Sigmoid colon (tissue), 7 donors: ENCODE results near the gene ATOH8. TPM values are rescaled to one million over a fixed set of nuclear protein-coding genes. Genes with fewer than 3 reads are reported as not detected.

Source experiments
- DNase-seq: peaks from one replicate; pipeline ENCODE4 v3.0.0-alpha.2; 2019
- H3K27ac ChIP-seq, 4 donors: fragments of 200-600 bp; sonication (generic); one replicate each; pipeline ENCODE4 v1.5.1; 2016 to 2019; ENCODE audit warnings: mild to moderate bottlenecking in 1 of 4
- H3K27me3 ChIP-seq, 3 donors: fragments of 200-600 bp; sonication (generic); one replicate each; pipeline ENCODE4 v1.5.1; 2019; ENCODE audit warnings: mild to moderate bottlenecking in 1 of 3
- H3K36me3 ChIP-seq, 4 donors: fragments of 200-600 bp; sonication (generic); one replicate each; pipeline ENCODE4 v1.5.1; 2016 to 2019
- H3K4me1 ChIP-seq, 4 donors: fragments of 200-600 bp; sonication (generic); one replicate each; pipeline ENCODE4 v1.5.1; 2017 to 2019
- H3K4me3 ChIP-seq, 4 donors: fragments of 200-600 bp; sonication (generic); one replicate each; pipeline ENCODE4 v1.5.1; 2017 to 2019; ENCODE audit warnings: mild to moderate bottlenecking in 2 of 4, moderate library complexity in 1 of 4
- H3K9me3 ChIP-seq, 4 donors: fragments of 200-600 bp in 3 of 4; sonication (generic) in 3 of 4; one replicate each; pipeline versions ENCODE4 v1.5.1 to v1.6.1; 2013 to 2019
- EP300 ChIP-seq, 4 donors: sonication (generic); formaldehyde crosslinking; IDR thresholded peaks; one replicate each; pipeline ENCODE4 v1.6.1; 2017; ENCODE audit warnings: antibody characterized with exemption in 4 of 4
- POLR2A ChIP-seq, 2 donors: fragments of 450-650 bp; IDR thresholded peaks; one replicate each; pipeline ENCODE4 v1.6.1; 2016; ENCODE audit warnings: antibody characterized with exemption in 2 of 2, mild to moderate bottlenecking in 2 of 2, moderate library complexity in 2 of 2
- POLR2AphosphoS5 ChIP-seq, 4 donors: sonication (generic); formaldehyde crosslinking; IDR thresholded peaks; one replicate each; pipeline ENCODE4 v1.6.1; 2017; ENCODE audit warnings: antibody characterized with exemption in 4 of 4
- WGBS, 2 donors: extraction: QIAGEN DNeasy Blood & Tissue Kit; methylation state at CpG; one replicate each; pipeline ENCODE4 v1.1.7; 2013; 5-methylcytosine and 5-hydroxymethylcytosine counted together
- intact Hi-C: fragments of 100-400 bp; cut with DNase I; formaldehyde crosslinking; loops from one replicate; pipeline ENCODE4 v1.15.1; 2023
- polyA plus RNA-seq, 3 donors: library from polyadenylated mRNA; stranded (reverse); fragments of 200-250 nt; gene quantifications; one replicate each; pipeline ENCODE4 v1.2.3, GENCODE V29; 2013
- total RNA-seq, 4 donors: library from RNA; depleted of rRNA; stranded (reverse); fragments of >200 nt; gene quantifications; one replicate each; pipeline ENCODE4 v1.1.0, GENCODE V29; 2016
- TF ChIP-seq, protein P1 (sequence below), 4 experiments: fragments of 450-650 bp in 3 of 4; fragments of 200-600 bp in 1 of 4; IDR thresholded peaks; one replicate each; pipeline ENCODE4 v1.5.1; 2016 to 2019; ENCODE audit warnings: antibody characterized with exemption in 4 of 4, mild to moderate bottlenecking in 3 of 4, moderate library complexity in 2 of 4
- donor health status: healthy with polysubstance abuse.
- donor health status: Bipolar disorder and iron deficiency.
- donor health status: healthy.

Gene ATOH8
- total and polyA plus RNA-seq, 7 donors = 1.6 to 20.6 (median 12.4) TPM

DNA sequence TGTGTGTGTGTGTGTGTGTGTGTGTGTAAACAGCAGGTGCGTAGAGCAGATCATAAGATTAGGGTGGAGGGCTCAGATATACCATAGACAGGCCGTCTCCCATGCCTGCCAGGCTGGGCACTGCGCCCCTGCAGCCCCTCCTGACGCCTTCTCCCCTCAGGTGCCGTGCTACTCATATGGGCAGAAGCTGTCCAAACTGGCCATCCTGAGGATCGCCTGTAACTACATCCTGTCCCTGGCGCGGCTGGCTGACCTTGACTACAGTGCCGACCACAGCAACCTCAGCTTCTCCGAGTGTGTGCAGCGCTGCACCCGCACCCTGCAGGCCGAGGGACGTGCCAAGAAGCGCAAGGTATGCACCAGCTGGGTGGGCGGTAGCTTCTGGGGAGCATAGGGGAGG is 10.0 kb downstream of the ATOH8 start:
- TF ChIP-seq POLR2AphosphoS5 (IDR thresholded peaks at IDR 0.05) = no peak
- peaks cover 0 to 12% (median 3%) of the 10 kb centered on the region in 4 donors for H3K36me3 ChIP-seq

DNA sequence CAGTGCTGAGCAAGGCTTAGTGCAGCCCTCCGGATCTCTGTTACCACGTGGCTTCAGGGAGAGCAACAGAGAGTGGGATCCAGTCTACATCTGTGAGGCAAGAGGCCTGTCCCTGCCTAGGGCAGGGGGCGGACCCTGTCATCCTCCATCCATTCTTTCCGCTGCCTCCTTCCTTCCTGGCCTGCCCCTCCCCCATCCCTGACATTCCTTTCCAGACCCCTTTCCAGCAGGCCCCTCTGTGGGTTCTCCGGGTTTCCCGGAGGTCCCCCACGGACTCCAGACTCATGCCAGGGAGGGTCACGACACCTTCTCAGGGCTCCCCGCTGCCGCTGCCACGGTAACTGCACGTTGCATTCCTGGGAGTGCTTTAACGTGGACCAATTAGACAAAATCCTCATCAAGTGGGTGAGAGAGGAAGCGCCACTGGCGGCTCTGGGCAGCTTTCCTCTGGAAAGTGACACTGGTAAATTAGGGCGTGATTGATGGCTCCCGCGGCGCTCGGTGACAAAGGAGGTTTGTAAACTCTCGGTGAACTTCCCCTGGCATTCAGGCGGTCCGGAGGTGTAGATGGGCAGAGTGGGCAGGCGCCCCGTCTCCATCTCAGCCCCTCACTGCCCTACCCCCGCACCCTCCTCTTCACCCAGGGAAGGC is 11.4 kb downstream of the ATOH8 start:
- Histone ChIP-seq H3K36me3 (peaks cover 0 to 12% (median 3%) of the 10 kb centered on the region in 4 donors), H3K4me1 (peaks cover 0 to 30% (median 26%) of the 10 kb centered on the region in 4 donors), H3K4me3 (no peak overlapping the region), H3K27ac (no peak overlapping the region), H3K9me3 (no peaks in the 10 kb centered on the region), H3K27me3 (no peaks in the 10 kb centered on the region)
- no peak for DNase-seq
- TF ChIP-seq, protein P1, sequence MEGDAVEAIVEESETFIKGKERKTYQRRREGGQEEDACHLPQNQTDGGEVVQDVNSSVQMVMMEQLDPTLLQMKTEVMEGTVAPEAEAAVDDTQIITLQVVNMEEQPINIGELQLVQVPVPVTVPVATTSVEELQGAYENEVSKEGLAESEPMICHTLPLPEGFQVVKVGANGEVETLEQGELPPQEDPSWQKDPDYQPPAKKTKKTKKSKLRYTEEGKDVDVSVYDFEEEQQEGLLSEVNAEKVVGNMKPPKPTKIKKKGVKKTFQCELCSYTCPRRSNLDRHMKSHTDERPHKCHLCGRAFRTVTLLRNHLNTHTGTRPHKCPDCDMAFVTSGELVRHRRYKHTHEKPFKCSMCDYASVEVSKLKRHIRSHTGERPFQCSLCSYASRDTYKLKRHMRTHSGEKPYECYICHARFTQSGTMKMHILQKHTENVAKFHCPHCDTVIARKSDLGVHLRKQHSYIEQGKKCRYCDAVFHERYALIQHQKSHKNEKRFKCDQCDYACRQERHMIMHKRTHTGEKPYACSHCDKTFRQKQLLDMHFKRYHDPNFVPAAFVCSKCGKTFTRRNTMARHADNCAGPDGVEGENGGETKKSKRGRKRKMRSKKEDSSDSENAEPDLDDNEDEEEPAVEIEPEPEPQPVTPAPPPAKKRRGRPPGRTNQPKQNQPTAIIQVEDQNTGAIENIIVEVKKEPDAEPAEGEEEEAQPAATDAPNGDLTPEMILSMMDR (IDR thresholded peaks at IDR 0.05) = no peak
- TF ChIP-seq POLR2AphosphoS5 (IDR thresholded peaks at IDR 0.05) (no peak), POLR2A (IDR thresholded peaks at IDR 0.05) (no peak), EP300 (IDR thresholded peaks at IDR 0.05) (no peak)
- WGBS, 2 donors = 56 to 73% methylated on average over 26 of the region's 26 CpGs
- intact Hi-C loops = no loop called here

More for the DNA sequence above, 10.0 kb downstream of the ATOH8 start:
- no peaks in the 10 kb centered on the region for H3K9me3 ChIP-seq
- peaks cover 0 to 17% (median 12%) of the 10 kb centered on the region in 4 donors for H3K4me1 ChIP-seq
- H3K27me3 ChIP-seq = no peaks in the 10 kb centered on the region
- H3K27ac ChIP-seq = no peak overlapping the region
- DNase-seq = no peak
- no peak overlapping the region for H3K4me3 ChIP-seq
- intact Hi-C loops = no loop called here
- WGBS, 2 donors = 82 to 88% methylated on average over 16 of the region's 16 CpGs

- Histone ChIP-seq H3K4me3 (no peak overlapping the region), H3K27me3 (no peaks in the 10 kb centered on the region), H3K9me3 (no peaks in the 10 kb centered on the region), H3K36me3 (peaks cover 0 to 12% (median 3%) of the 10 kb centered on the region in 4 donors), H3K27ac (no peak overlapping the region), H3K4me1 (peaks cover 0 to 41% (median 36%) of the 10 kb centered on the region in 4 donors)
- DNase-seq = no peak
- no peak for TF ChIP-seq POLR2AphosphoS5 (IDR thresholded peaks at IDR 0.05)
- no peak for TF ChIP-seq EP300 (IDR thresholded peaks at IDR 0.05)
- no peak for TF ChIP-seq POLR2A (IDR thresholded peaks at IDR 0.05)
- TF ChIP-seq, protein P1 (IDR thresholded peaks at IDR 0.05) = no peak
- intact Hi-C loops = no loop called here
- WGBS, 2 donors = 58 to 76% methylated on average over 7 of the region's 7 CpGs
Measured at GRCh38 chr2:85766229-85766628, 12.4 kb downstream of the ATOH8 start.

GRCh38 chr2:85767803-85768665 is 14.2 kb downstream of the ATOH8 start:
- intact Hi-C loops = no loop called here
- peaks cover 0 to 57% (median 51%) of the 10 kb centered on the region in 4 donors for H3K4me1 ChIP-seq
- no peak for DNase-seq
- H3K9me3 ChIP-seq = no peaks in the 10 kb centered on the region
- no peak for TF ChIP-seq POLR2A (IDR thresholded peaks at IDR 0.05)
- no peak for TF ChIP-seq POLR2AphosphoS5 (IDR thresholded peaks at IDR 0.05)
- TF ChIP-seq EP300 (IDR thresholded peaks at IDR 0.05) = no peak
- TF ChIP-seq, protein P1 (IDR thresholded peaks at IDR 0.05) = no peak
- H3K36me3 ChIP-seq = peaks cover 0 to 12% (median 3%) of the 10 kb centered on the region in 4 donors
- H3K27ac ChIP-seq = peak overlapping the region; percentile 33 to 88 (median 61)
- no peaks in the 10 kb centered on the region for H3K27me3 ChIP-seq
- H3K4me3 ChIP-seq = no peak overlapping the region
- 88% methylated on average over 12 of the region's 12 CpGs for WGBS, 2 donors

GRCh38 chr2:85768713-85769112 is 14.9 kb downstream of the ATOH8 start:
- intact Hi-C loops = no loop called here
- TF ChIP-seq, protein P1 (IDR thresholded peaks at IDR 0.05) = no peak
- peak in 3 of 4 donors; percentile 25 to 31 (median 25) for TF ChIP-seq POLR2AphosphoS5 (IDR thresholded peaks at IDR 0.05)
- Histone ChIP-seq H3K4me1 (peaks cover 0 to 63% (median 58%) of the 10 kb centered on the region in 4 donors), H3K9me3 (no peaks in the 10 kb centered on the region), H3K27ac (peak overlapping the region; percentile 33 to 88 (median 61)), H3K4me3 (no peak overlapping the region), H3K36me3 (peaks cover 0 to 12% (median 3%) of the 10 kb centered on the region in 4 donors), H3K27me3 (no peaks in the 10 kb centered on the region)
- WGBS, 2 donors = 30 to 53% methylated on average over 8 of the region's 8 CpGs
- DNase-seq = peak; percentile 95
